Peyer's patch (tissue), 4 donors: ENCODE measurements around the gene MPPED2. TPM values are rescaled to one million over a fixed set of nuclear protein-coding genes. Genes with fewer than 3 reads are reported as not detected.

ENCODE experiments used
- DNase-seq, 3 donors: peaks; one replicate each; pipeline ENCODE4 v3.0.0-alpha.2; 2017 to 2019
- H3K27ac ChIP-seq, 4 donors: fragments of 200-600 bp; sonication (generic); one replicate each; pipeline ENCODE4 v1.5.1; 2016 to 2019
- H3K27me3 ChIP-seq, 2 donors: fragments of 200-600 bp; sonication (generic); one replicate each; pipeline ENCODE4 v1.5.1; 2019
- H3K36me3 ChIP-seq, 3 donors: fragments of 200-600 bp; sonication (generic); one replicate each; pipeline ENCODE4 v1.5.1; 2016 to 2019
- H3K4me1 ChIP-seq, 4 donors: fragments of 200-600 bp; sonication (generic); one replicate each; pipeline ENCODE4 v1.5.1; 2016 to 2019
- H3K4me3 ChIP-seq, 4 donors: fragments of 200-600 bp; sonication (generic); 1 replicate in 3 of 4; 2 replicates in 1 of 4; pipeline ENCODE4 v1.5.1; 2016 to 2019; ENCODE audit warnings: mild to moderate bottlenecking in 1 of 4
- H3K9me3 ChIP-seq, 4 donors: fragments of 200-600 bp; sonication (generic); one replicate each; pipeline ENCODE4 v1.5.1; 2016 to 2019; ENCODE audit warnings: mild to moderate bottlenecking in 1 of 4
- CTCF ChIP-seq, 6 experiments: fragments of 450-650 bp in 4 of 6; fragments of 200-600 bp in 2 of 6; sonication (generic) in 1 of 6; IDR thresholded peaks; one replicate each; pipeline ENCODE4 v1.5.1; 2017 to 2019; ENCODE audit warnings: antibody characterized with exemption in 6 of 6, mild to moderate bottlenecking in 3 of 6, moderate library complexity in 1 of 6
- POLR2A ChIP-seq, 2 donors: fragments of 450-650 bp; IDR thresholded peaks; one replicate each; pipeline ENCODE4 v1.5.1; 2017; ENCODE audit warnings: antibody characterized with exemption in 2 of 2, mild to moderate bottlenecking in 2 of 2, moderate library complexity in 2 of 2
- total RNA-seq, 4 donors: library from RNA; depleted of rRNA; stranded (reverse); fragments of >200 nt; gene quantifications; one replicate each; pipeline ENCODE4 v1.1.0, GENCODE V29; 2016

The MPPED2 gene
- total RNA-seq, 4 donors from 2014 or later = 1.5 TPM; not detected in 3

- H3K27ac ChIP-seq = no peak overlapping the region
- no peak for DNase-seq
- no peaks in the 10 kb centered on the region for H3K9me3 ChIP-seq
- no peaks in the 10 kb centered on the region for H3K27me3 ChIP-seq
- TF ChIP-seq CTCF (IDR thresholded peaks at IDR 0.05) = no peak
- no peak for TF ChIP-seq POLR2A (IDR thresholded peaks at IDR 0.05)
- no peak overlapping the region for H3K4me3 ChIP-seq
- no peaks in the 10 kb centered on the region for H3K36me3 ChIP-seq
- H3K4me1 ChIP-seq = no peaks in the 10 kb centered on the region
Observed at GRCh38 chr11:30465192-30465591, 121.0 kb downstream of the MPPED2 start.

DNA sequence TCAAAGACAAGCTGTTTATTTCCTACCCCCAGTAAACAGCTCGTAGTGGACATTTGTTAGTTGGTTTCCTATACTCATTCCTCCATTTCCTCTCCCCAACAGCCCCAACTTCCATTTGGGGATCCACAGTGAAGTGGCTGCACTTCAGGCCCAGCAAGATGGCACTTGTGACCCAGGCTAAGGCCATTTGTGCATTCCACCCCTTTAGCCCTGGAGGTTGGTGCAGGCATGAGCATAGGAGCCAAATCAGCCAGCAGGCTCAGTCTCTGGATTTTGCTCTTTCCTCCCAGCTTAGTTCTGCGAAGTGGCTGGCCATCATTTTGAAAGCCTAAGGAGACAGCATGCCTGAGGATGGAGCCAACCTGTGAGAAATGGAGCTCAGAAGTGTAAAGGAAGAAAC lies 122.9 kb downstream of the MPPED2 start:
- no peaks in the 10 kb centered on the region for H3K9me3 ChIP-seq
- H3K4me1 ChIP-seq = no peaks in the 10 kb centered on the region
- no peaks in the 10 kb centered on the region for H3K36me3 ChIP-seq
- no peak overlapping the region for H3K4me3 ChIP-seq
- H3K27ac ChIP-seq = no peak overlapping the region
- no peaks in the 10 kb centered on the region for H3K27me3 ChIP-seq
- no peak for TF ChIP-seq CTCF (IDR thresholded peaks at IDR 0.05)
- no peak for TF ChIP-seq POLR2A (IDR thresholded peaks at IDR 0.05)
- DNase-seq = no peak

DNA sequence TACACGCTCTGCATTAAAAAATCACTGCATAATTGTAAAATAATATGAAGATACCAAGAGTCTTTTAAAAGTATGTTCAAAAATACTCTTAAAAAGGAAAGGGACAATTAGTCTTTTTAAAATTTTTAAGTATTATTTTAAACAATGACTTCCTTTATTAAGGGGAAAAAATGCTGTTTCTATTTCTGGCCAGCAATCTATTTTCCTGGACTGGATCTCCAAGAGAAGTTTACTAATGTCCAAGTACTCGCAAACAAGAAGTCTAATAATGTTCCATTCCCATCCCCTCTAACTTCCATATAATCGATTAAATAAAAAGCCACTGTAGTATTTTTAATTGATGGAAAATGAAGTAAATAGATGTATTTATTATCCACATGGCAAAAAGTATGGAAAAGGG lies 123.7 kb downstream of the MPPED2 start:
- no peaks in the 10 kb centered on the region for H3K27me3 ChIP-seq
- H3K36me3 ChIP-seq = no peaks in the 10 kb centered on the region
- no peak overlapping the region for H3K27ac ChIP-seq
- no peak for TF ChIP-seq POLR2A (IDR thresholded peaks at IDR 0.05)
- TF ChIP-seq CTCF (IDR thresholded peaks at IDR 0.05) = no peak
- H3K9me3 ChIP-seq = no peaks in the 10 kb centered on the region
- DNase-seq = no peak
- H3K4me3 ChIP-seq = no peak overlapping the region
- no peaks in the 10 kb centered on the region for H3K4me1 ChIP-seq

DNA sequence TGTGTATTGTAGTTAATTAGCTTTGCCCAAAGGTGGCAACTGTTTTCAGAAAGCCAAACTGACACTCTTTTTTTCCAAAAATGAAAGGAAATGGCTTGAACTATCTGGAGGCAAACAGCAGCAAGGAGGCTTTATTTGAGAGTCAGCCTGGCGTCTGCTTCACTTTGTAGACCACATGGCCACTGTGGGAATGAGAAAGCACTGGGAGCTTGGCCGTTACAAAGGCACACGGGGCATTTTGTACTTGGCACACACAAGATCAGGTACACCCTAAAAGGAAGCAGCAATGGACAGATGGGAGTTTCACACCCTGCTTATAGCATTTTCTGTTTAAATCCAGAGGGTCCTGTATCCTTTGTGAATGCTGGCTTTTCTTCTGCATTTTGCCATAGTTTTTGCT lies 126.3 kb downstream of the MPPED2 start:
- Histone ChIP-seq H3K27me3 (no peaks in the 10 kb centered on the region), H3K27ac (no peak overlapping the region), H3K4me1 (no peaks in the 10 kb centered on the region), H3K36me3 (no peaks in the 10 kb centered on the region), H3K4me3 (no peak overlapping the region), H3K9me3 (no peaks in the 10 kb centered on the region)
- no peak for DNase-seq
- no peak for TF ChIP-seq POLR2A (IDR thresholded peaks at IDR 0.05)
- TF ChIP-seq CTCF (IDR thresholded peaks at IDR 0.05) = no peak

DNA sequence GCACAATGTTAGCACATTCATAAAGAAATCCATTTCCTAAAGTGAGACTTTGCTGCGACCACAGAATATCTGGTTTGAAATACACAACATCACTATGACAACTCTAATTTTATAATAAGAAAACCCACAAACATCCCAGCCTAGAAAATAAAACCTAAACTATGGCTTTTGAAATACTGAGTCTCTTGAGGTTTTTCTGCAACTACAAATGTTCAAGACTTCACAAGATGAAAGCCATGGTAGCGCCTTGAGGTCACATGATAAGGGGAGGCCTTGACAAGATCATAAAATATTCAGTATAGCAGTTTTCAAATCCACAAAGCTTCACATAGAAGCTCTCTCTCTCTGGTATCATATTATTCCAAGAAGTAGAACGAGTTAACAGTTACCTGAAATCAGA lies 126.8 kb downstream of the MPPED2 start:
- H3K4me1 ChIP-seq = no peaks in the 10 kb centered on the region
- H3K27me3 ChIP-seq = no peaks in the 10 kb centered on the region
- no peaks in the 10 kb centered on the region for H3K36me3 ChIP-seq
- DNase-seq = no peak
- no peak overlapping the region for H3K4me3 ChIP-seq
- TF ChIP-seq CTCF (IDR thresholded peaks at IDR 0.05) (no peak), POLR2A (IDR thresholded peaks at IDR 0.05) (no peak)
- H3K27ac ChIP-seq = no peak overlapping the region
- H3K9me3 ChIP-seq = no peaks in the 10 kb centered on the region

- Histone ChIP-seq H3K4me3 (no peak overlapping the region), H3K27ac (no peak overlapping the region), H3K36me3 (no peaks in the 10 kb centered on the region), H3K4me1 (no peaks in the 10 kb centered on the region), H3K27me3 (no peaks in the 10 kb centered on the region), H3K9me3 (no peaks in the 10 kb centered on the region)
- DNase-seq = no peak
- TF ChIP-seq CTCF (IDR thresholded peaks at IDR 0.05) = no peak
- no peak for TF ChIP-seq POLR2A (IDR thresholded peaks at IDR 0.05)
Observed at GRCh38 chr11:30458541-30458940, 127.6 kb downstream of the MPPED2 start.
